Activated CD8-positive, alpha-beta memory T cell treated with anti-CD3 and anti-CD28 coated beads for 1 hour (primary cell): ENCODE data around the gene TMEM184A.

ENCODE experiments used
- DNase-seq, 2 donors: peaks; one replicate each; pipeline ENCODE4 v3.0.0-alpha.2; 2020; ENCODE audit warnings: low read depth in 1 of 2; ENCODE audit errors: extremely low read depth in 1 of 2

Gene TMEM184A

DNA sequence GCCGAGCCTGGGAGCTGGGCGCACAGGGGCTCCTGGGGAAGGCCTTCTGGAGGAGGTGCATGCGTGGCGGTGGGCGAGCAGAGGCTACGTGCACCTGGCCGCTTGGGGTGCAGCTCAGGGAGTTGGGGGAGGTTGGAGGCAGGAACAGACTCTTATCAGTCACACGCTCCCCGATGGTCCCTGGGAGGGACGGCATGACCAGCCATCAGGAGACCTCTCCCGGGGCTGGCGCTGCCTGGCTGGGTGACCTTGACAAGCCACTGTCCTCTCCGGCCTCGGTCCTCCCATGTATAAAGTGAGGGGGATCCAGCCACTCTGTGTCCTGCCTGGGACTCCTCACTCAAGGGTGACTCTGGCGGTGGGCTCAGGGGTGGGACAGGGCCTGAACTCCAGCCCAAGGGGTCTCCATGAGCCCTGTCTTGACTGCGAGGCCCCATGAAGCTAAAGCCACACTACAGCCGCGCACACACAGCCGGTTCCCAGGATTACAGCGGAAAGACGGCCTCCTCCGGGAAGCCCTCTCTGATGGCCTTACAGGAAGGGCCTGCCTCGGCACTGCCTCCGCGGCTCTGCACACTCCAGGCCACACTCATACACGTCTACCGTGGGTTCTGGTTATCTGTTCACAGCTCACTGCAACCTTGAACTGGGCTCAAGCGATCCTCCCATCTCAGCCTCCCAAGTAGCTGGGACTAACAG lies 2.3 kb downstream of the TMEM184A start:
- DNase-seq: no peak

DNA sequence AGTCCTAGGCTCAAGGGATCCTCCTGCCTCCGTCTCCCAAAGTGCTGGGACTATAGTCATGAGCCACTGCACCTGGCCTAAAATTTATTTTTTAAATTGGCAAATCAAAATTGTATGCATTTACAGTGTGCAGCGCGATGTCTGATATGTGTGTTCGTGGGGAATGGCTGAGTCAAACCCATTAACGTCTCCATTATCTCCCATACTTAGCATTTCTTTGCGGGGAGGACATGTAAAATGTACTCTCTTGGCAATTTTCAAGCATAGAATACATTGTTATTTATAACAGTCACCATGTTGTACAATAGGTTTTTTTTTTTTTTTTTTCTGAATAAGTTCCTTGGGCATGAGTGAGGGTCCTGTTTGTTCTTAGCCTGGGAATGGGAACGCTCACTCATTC lies 3.8 kb downstream of the TMEM184A start:
- no peak for DNase-seq

DNA sequence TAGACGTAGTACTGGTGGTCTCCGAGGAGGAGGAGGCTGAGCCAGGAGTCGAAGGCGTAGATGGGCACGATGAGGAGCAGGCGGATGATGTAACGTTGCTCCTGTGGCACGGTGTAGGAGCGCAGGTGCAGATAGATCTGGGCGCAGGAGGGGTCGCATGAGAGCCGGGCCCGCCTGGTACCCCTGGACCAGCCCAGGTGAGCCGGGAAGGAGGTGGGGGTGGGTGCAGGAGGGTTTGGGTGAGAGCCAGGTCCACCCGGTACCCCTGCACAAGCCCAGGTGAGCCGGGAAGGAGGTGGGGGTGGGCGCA lies 5.2 kb downstream of the TMEM184A start:
- no peak for DNase-seq

DNA sequence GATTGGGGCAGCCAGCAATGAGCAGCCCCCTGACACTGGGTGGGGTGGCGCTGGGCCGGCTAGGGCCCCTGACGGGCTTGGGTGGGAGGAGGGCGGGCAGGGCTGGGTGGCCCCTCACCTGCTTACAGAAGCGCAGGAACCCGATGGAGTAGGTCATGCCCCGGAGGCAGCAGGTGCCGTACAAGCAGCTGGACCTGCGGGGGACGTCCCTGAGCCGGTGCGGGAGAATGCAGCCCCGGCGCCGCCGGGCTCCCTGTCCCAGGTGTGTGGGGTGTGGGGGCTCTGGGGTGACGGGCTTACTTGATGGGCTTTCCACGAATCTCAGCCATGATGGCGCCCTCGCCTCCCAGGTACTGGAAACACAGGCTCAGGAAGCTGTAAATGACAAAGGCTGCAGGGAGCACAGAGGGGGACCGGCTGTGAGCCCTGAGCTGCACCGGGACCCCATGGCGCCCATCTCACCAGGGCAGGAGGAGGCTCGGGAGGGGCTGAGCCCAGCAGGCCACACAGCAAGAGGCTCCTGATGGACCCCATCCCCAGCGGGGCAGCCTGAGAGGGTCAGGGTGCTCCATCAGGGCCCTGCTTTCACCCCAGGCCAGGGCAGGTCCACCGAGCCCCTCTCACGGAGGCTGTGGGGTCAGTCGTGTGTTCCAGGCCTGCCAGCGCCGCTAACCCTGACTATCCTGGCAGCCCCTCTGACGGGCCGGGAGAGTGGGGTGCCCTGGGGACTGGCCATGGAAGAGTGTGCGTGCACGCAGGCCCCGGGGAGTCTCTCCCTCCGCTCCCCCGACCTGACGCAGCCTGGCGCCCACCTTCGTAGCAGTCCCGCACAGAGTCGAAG lies 5.8 kb downstream of the TMEM184A start:
- DNase-seq: no peak

DNA sequence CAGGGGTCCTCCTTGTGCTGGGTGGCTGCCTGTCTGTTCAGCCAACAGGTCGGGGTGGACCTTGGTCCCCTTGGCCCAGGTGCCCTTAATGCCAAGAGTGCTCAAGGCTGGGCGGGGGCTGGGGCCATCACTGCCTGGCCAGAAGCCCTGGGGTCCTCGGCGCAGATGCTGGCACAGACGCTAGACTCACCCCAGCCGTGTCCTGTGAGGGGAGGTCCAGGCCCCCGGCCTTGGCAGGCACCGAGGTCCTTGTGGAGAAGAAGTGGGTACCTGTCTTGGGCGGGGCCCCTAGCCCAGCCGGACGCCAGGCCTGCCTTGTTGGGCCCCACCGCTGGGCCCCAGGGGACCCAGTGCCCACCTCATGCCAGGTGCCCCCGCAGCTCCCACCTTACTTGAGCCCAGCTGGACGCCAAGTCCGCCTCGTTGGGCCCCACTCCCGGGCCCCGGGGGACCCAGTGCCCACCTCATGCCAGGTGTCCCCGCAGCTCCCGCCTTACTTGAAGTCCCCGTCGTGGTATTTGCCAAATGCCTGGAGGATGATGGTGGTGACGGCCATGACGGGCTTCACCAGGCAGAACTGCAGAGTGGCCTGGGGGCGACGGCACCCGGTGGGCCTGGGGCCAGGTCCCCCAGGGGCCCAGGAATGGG lies 6.5 kb downstream of the TMEM184A start:
- no peak for DNase-seq

DNA sequence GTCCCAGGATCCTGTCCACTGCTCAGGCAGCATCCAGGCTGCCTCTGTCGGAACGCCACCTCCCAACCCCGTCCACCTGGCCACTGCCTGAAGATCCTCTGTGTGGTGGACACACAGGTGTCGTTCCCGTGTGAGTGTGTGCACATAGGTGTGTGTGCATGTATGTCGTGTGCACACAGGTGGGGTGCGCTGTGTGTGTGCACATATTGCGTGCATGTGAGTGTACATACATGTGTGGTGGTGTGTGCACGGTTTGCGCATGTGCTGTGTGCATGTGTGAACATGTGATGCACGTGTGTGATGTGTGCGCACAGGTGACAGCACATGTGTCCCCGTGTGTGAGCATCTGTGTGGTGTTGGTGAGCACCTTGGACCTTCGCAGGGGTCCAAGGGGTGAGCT lies 7.1 kb downstream of the TMEM184A start:
- DNase-seq: no peak

DNA sequence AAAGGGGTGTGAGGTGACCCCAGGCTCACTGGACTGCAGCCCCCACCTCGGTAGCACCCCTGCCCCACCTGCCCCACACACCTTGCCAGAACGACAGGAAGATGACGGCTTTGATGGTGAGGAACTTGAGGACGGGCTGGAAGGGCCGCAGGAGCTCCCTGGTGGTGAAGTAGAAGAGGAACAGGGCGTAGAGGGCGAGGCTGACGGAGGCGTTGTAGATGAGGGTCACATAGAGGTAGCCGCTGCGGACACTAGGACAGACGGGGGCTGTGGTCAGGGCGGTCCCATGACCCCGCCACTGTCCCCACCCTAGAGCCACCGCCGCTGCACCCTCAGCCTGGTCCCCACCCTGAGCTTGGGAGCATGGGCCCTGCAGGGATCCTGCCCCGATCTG lies 7.6 kb downstream of the TMEM184A start:
- DNase-seq: no peak

DNA sequence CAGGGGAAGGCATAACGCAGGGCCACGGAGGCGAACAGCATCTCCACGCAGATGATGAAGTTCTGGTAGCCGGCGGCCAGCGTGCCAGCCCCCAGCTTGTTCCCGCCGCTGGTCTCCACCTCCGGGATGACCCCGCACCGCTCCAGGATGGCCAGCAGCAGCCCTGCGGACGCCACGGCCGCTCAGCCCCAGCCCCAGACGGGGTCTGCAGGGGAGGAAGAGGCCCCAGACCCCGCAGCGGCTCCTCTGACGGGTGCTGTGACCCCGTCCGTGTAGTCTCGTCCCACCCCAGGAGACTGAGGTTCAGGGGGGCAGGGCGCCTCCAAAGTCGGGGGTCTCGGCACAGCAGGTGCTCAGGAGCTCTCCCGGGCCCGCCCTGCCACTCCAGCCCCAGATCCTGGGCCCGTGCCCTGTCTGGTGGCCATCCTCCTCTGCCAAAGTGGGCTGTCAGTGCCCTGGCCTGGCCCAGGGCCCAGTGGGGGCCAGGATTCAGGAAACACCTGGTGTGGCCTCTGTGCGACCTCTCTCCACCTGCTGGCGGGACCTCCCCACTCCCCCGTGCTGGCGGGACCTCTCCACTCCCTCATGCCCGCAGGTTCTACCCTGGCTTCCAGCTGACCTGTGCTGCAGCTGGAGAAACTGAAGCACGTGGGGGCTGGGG lies 8.1 kb downstream of the TMEM184A start:
- DNase-seq: no peak

DNA sequence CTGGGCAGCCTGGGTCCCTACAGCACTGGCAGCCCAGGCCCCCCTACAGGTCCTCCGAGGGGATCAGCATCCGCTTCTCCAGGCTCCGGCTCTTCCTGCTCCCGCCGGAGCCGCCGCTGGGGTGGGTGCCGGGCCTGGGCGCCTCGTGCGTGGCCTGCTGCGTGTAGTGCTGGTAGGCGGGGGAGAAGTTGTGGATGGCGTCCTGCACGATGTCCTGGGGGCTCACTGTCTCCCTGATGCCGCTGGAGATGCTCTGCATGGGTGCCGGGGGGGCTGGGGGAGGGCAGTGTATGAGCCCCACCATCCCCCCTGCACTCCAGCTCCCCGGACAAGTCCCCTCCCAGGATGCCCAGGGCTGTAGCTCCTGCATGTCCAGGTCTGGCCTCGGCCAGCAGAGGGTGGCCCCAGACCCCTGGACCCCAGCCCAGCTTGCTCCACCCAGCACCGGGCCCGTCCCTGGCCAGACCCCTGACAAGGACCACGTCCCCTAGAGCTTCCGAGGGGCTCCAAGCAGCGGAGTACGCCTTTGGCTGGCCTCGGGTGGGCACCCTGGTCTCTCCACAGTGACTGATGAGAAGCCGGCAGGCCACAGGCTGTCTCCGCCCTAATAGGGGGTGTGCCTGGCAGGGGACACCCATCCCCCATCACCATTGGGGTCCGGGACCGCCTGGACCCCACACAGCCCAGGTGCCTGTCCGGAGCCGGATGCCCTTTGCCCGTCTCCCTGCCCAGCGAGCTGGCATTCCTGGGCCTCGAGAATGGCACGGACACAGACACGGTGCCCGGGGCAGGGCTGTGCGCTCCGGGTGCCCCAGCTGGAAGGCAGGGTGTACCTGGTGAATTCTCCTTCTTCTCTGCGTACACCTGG lies 8.9 kb downstream of the TMEM184A start:
- DNase-seq: no peak

DNA sequence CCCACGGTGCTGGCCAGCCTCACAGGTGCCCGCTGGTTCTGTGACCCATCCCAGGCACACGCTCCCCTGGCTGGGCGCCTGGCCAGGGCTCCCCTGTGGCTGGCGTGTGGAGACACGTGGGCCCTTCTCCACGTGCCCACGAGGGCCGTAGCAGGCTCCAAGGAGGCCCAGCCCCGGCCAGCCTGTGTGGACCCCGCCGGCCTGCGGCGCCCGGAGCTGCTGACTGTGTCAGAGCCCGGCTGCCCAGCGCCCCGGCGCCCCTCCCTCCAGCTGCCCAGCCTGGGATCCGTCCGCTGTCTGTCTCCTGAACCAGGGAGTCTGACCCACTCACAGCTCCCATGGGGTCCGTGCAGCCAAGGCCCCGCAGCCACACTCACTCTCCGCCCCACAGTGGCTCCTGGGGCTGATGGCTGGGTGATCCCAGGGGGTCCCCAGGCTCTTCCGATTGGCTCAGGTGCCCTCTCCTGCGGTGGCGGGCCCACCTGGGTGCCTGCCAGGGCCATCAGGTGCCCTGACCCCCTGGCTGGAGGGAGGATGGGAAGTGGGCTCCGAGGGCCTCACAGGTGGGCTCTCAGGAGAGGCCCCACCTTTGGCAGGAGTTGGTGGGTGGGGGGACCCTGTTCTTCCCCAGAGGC lies 9.6 kb downstream of the TMEM184A start:
- DNase-seq: no peak

DNA sequence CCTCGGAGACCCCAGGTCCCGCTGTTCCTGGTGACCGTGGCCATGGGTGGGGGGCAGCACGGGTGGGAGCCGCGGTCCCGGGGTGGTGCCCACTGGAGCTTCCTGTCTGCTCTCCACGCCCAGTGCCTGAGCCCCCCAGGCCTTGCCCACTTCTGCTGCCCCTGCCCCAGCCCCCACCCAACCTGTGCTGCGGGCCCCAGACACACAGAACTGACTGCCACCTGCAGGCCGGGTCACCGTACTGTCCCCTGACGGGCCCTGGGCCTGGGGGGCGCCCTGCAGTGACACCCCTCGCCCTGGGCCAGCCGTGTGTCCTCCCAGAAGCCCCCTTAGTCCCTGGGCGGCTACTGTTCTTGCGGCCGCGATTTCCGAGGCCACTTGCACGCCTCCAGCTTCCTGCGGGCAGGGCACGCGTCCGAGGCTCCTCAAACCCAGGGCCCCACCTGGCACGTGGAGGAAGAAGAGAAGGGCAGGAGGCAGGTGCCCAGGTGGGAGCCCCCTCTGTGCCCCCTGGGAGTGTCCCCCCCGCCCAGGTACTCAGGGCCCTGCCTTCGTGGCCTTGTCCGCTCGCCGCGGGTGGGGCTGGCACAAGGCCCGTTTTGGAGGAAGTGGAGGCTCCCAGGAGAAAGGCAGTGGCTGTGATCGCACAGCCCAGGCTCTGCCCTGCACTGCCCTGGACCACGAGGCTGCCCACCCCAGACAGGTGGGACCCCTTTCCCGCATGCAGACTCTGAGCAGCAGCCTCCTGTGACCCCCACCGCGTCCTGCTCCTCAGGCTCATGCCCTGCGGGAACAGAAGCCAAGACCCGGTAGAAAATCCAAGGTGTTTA lies 10.4 kb downstream of the TMEM184A start:
- DNase-seq: no peak

DNA sequence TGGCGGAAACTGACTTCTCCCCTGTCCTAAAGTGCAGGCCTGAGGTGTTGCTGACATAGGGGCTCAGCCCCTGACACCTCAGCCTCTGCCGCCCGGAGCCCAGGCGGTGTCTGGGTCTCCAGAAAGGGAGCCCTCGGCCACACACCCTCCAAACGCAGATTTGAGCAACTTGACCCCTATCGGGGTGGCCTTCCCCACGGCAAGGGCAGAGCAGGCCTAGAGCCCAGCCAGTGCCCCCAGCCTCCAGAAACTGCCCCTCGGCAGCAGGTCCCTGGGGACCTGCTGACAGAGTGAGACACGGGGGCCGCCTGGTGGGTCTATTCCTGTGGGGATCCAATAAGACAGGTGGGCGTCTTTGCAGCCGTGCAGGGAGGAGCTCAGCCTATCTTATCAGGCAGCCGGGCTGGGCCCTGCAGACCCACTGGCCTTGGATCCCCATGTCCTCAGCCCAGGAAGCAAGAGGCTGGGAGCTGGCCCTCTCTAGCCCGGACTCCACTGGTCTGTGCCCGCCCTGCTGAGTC lies 11.0 kb downstream of the TMEM184A start:
- no peak for DNase-seq

DNA sequence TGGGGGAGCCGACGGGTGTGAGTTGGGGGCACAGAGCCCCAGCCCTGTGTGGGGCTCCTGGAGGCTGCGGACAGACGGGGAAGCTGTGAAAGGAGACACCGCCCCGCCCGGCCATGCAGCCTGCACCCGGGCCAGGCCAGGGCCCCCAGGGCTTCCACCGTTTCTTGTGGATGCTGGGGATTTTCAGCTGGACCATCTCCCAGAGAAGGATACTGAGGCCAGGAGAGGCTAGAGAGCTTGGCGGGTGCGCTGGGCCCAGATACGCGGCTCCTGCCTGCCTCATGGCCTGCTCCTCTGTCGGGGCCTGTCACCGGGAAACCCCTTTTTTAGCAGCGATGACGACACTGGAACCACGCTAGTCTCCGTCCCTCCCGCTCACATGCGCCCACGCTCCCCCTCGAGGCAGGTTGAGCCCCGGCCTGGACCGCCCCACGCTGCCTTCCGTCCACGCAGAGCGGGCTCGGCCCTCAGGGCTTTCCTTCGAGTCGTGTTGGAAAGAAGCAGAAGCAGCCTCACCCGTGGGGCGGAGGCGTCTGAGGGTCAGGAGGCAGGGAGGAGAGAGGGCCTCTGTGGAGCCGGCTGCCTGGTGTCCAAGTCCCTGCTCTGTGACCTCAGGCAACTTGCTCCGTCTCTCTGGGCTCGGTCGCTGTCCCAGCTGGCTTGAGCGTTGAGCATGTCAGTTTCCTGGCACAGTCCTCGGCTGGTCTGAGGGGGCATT lies 11.7 kb downstream of the TMEM184A start:
- DNase-seq: no peak

DNA sequence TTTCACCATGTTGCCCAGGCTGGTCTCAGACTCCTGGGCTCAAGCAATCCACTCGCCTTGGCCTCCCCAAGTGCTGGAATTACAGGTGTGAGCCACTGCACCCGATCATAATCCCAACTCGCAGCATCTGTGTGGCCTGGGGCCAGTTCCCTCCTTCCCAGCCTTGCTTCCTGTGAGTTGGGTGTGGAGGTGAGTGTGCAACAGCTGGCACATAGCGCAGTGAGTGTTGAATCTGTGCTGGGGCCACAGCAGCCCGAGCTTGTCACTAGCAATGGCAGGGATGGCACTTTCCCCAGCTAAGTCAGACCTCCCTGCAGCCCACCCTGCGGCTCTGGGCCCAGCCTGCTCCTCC lies 12.2 kb downstream of the TMEM184A start:
- DNase-seq: no peak

DNA sequence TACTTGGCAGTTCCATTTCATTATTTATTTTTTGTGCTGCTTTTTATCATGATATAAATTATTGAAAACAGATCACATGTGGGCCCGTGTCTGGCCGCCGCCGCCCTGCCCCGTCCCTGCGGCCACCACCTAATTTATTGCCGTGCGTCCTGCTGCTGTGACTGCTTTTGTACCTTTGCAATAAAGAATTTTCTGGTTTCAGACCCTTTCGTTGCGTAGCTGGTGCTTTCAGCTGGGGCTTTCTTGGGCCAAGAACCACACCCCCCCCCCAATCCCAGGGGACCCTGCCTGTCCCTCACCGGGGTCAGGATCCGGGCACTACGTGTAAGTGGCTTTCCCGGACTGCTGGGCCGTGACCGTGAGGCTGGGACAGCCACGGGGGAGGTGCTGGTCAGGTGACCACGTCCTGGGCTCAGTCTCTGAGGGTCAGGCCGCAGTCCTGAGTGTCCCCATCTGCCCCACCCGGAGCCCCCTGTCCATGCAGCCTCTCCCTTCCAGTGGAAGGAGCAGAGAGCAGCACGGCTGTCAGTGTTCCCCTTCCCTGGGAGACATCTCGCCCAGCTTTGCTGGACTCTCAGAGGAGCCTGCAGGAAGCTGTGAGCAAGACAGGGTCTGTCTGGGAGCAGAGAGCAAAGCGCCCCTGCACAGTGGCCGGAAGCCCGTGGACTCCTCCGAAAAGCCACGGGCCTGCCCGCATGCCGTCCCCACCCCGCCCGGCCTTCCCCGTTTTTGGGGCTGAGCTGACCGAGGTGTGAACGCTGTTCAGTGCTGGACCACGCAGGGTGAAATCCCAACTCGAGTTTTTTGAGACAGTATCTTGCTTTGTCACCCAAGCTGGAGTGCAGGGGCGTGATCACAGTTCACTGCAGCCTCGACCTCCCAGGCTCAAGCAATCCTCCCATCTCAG lies 12.9 kb downstream of the TMEM184A start:
- no peak for DNase-seq

DNA sequence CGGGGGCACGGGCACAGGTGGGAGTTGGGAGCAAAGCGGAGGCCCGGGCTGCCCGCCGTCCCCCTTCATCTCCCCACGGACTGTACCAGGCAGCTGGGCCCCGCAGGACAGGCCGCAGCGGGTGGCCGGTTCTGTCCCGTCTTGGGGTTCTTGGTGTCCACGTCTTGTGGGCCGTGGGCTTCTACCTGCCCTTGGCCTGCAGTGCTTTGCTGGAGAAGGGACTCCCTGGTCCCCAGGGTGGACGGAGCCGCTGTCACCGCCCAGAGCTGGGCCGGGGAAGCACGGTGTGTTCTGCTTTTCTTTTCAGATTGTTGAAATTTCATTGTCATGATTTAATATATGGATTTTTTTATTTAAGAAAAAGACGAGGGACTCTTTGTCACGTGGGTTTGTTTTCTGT lies 13.7 kb downstream of the TMEM184A start:
- no peak for DNase-seq

DNA sequence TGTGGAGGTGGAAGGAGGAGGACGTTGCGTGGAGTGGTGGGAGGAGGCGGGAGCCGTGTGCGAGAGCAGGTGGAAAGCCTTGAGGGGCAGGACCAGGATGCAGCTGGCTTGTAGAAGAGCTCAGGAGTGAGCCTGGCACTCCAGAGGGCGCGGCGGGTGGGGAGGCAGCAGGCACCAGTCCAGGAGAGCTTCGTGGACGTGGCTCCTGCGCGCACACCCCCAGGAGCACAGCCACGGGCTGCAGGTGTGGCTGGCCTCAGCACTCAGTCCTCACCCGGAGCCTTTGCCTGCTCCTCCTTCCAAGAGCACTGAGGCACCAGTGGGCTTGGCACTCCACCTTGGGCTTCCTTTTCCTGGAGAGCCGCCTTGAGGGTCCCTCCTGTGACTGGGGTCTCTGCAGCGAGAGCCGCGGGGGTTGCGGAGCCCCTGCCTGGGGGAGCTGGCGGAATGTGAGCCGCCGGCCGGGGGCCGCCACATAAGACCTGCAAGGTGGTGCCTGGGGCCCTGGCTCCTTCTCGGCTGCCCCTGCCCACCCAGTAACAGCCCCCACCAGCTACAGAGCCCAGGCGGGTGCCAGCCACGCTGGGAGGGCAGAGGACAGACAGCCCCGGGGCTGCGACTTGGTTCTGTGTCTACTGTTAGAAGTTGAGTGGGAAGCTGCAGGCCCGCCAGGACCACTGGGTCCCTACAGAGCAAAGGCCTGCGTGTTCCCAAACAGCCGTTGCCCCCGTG lies 14.4 kb downstream of the TMEM184A start:
- DNase-seq: no peak
